Measurements from ENCODE around the gene MOK. TPM values are rescaled to one million over a fixed set of nuclear protein-coding genes. Genes with fewer than 3 reads are reported as not detected.
A peak's percentile ranks its signal among the peaks of the same experiment; 100 is the strongest.

The MOK gene
- total RNA-seq, 1 donor from 2014 or later = 6.5 TPM

DNA sequence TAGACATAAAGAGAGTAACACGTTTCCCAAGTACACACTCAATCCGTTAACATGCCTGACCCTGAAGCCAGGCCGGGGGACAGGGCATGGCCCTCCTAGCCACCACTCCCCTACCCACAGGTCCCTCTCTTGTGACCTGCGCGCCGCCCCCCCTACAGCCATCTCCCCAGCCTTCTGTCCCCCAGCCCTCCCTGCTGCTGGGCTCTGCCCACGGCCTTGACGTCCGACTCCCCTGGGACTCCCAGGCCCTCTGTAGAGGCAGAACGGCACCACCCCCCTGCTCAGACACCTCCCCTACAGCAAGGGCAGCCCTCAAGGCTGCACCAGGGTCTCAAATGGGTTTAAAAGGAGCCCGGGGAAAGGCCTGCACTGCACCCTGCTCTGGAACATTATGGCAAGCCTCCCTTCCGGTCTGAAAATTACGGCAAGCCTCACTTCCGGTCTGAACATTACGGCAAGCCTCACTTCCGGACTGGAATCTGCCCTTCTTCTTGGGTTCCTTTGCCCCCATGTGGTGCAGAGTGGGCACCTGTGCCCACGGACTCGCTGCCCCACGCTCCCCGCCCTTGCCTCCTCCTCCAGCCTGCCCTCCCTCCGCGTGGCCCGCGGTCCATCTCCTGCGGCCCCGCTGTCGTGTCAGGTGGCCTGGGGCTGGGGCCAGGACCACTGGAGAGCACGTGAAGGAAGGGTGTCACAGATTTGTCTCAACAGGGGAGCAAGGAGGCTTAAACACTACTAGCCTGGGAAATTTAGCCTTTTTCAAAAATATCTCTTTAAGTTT is 77.6 kb downstream of the MOK start:
- Mint-ChIP-seq H3K27me3 (ENCODE audit: unreplicated experiment) (peaks cover 15% of the 10 kb centered on the region), H3K36me3 (ENCODE audit: unreplicated experiment) (peaks cover 5% of the 10 kb centered on the region), H3K27ac (ENCODE audit: unreplicated experiment) (peak overlapping the region; percentile 76), H3K4me3 (ENCODE audit: unreplicated experiment) (no peak overlapping the region), H3K4me1 (ENCODE audit: low read depth, unreplicated experiment) (peaks cover 30% of the 10 kb centered on the region), H3K9me3 (ENCODE audit: unreplicated experiment) (peaks cover 16% of the 10 kb centered on the region)
- peak; percentile 60 for DNase-seq
- TF ChIP-seq, protein P1, sequence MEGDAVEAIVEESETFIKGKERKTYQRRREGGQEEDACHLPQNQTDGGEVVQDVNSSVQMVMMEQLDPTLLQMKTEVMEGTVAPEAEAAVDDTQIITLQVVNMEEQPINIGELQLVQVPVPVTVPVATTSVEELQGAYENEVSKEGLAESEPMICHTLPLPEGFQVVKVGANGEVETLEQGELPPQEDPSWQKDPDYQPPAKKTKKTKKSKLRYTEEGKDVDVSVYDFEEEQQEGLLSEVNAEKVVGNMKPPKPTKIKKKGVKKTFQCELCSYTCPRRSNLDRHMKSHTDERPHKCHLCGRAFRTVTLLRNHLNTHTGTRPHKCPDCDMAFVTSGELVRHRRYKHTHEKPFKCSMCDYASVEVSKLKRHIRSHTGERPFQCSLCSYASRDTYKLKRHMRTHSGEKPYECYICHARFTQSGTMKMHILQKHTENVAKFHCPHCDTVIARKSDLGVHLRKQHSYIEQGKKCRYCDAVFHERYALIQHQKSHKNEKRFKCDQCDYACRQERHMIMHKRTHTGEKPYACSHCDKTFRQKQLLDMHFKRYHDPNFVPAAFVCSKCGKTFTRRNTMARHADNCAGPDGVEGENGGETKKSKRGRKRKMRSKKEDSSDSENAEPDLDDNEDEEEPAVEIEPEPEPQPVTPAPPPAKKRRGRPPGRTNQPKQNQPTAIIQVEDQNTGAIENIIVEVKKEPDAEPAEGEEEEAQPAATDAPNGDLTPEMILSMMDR (IDR thresholded peaks at IDR 0.05; ENCODE audit: partially characterized antibody, unreplicated experiment) = no peak

DNA sequence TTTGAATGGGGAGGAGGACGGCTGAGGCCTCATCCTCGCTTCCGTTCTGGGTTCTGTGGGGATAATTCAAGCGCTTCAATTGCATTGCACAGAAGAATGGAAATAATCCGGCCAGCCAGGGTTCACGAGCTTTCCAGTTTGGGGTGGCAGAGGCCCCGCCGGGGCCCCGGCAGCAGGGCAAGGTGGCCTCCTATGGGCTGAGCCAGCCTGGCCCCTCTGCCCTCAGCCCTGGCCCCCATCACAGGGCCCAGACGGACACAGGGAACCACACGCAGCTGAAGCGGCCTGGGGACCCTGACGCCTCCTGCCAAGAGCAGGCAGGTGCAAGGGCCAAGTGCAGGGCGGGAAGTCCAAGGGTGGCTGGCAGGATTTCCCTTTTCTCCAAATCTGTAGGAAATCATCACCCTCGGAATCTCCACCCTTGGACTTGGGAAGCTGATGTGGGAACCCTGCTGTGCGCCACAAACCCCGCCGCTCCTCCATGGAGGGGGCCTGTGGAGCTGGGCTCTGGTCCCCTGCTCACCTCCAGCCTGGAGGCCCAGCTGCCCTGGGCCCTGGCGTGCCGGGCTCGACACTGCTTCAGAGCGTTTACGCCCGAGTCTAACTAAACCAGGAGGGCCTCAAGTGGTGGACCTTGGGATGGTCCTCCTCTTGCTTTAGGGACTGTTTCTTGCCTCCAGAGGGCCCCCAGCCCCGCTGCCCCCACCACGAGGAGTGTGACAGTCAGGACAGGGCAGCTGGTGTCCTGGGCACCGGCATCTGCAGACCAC is 78.4 kb downstream of the MOK start:
- peaks cover 30% of the 10 kb centered on the region for H3K4me1 Mint-ChIP-seq (ENCODE audit: low read depth, unreplicated experiment)
- H3K4me3 Mint-ChIP-seq (ENCODE audit: unreplicated experiment) = peak overlapping the region; percentile 70
- H3K36me3 Mint-ChIP-seq (ENCODE audit: unreplicated experiment) = peaks cover 5% of the 10 kb centered on the region
- DNase-seq = no peak
- H3K27ac Mint-ChIP-seq (ENCODE audit: unreplicated experiment) = peak overlapping the region; percentile 80
- H3K27me3 Mint-ChIP-seq (ENCODE audit: unreplicated experiment) = peaks cover 15% of the 10 kb centered on the region
- TF ChIP-seq, protein P1 (IDR thresholded peaks at IDR 0.05; ENCODE audit: partially characterized antibody, unreplicated experiment) = no peak
- peaks cover 16% of the 10 kb centered on the region for H3K9me3 Mint-ChIP-seq (ENCODE audit: unreplicated experiment)

DNA sequence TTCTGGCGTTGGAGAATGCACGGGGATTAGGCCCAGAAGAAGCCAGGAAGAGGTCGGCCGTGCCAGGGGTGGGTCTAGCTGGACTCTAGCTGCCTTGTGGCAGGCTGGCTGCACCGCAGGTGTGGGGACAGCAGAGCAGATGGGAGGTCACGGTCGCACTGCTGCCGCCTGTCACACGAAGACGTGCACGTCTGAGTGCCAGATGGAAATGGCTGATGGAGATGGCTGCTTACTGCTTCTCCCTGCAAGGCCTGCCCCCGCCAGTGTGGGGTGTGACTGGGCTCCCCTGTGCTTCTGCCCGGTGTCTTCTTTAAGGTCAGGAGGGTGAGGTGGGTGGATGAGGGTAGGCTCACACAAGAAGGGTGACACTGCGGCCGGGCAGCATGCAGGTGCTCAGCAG is 79.0 kb downstream of the MOK start:
- TF ChIP-seq, protein P1 (IDR thresholded peaks at IDR 0.05; ENCODE audit: partially characterized antibody, unreplicated experiment) = no peak
- DNase-seq = peak; percentile 58
- peaks cover 5% of the 10 kb centered on the region for H3K36me3 Mint-ChIP-seq (ENCODE audit: unreplicated experiment)
- peaks cover 14% of the 10 kb centered on the region for H3K27me3 Mint-ChIP-seq (ENCODE audit: unreplicated experiment)
- H3K27ac Mint-ChIP-seq (ENCODE audit: unreplicated experiment) = peak overlapping the region; percentile 80
- peaks cover 30% of the 10 kb centered on the region for H3K4me1 Mint-ChIP-seq (ENCODE audit: low read depth, unreplicated experiment)
- H3K4me3 Mint-ChIP-seq (ENCODE audit: unreplicated experiment) = peak overlapping the region; percentile 70
- H3K9me3 Mint-ChIP-seq (ENCODE audit: unreplicated experiment) = peaks cover 16% of the 10 kb centered on the region

DNA sequence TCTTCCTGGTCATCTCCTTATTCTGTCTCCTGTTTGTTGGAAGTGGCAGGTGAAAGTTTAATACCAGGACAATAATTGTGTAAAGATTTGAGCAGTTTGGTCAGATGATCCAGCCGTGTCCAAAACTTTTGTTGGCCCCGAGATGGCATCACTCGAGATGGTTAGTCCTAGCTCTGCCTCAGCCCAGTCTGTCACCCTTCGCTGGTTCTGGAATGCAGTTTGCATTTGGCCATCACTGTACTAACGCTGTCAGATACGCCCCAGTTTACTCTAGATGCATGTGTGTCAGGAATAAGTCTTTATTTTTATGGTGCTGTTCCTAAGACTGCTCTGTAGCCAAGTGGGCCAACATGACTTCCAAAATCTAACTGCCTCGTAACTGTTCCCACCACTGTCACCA is 79.6 kb downstream of the MOK start:
- peak overlapping the region; percentile 80 for H3K27ac Mint-ChIP-seq (ENCODE audit: unreplicated experiment)
- no peak overlapping the region for H3K4me3 Mint-ChIP-seq (ENCODE audit: unreplicated experiment)
- DNase-seq = no peak
- peaks cover 24% of the 10 kb centered on the region for H3K4me1 Mint-ChIP-seq (ENCODE audit: low read depth, unreplicated experiment)
- H3K27me3 Mint-ChIP-seq (ENCODE audit: unreplicated experiment) = peaks cover 12% of the 10 kb centered on the region
- H3K9me3 Mint-ChIP-seq (ENCODE audit: unreplicated experiment) = peaks cover 17% of the 10 kb centered on the region
- peaks cover 5% of the 10 kb centered on the region for H3K36me3 Mint-ChIP-seq (ENCODE audit: unreplicated experiment)
- TF ChIP-seq, protein P1 (IDR thresholded peaks at IDR 0.05; ENCODE audit: partially characterized antibody, unreplicated experiment) = no peak

DNA sequence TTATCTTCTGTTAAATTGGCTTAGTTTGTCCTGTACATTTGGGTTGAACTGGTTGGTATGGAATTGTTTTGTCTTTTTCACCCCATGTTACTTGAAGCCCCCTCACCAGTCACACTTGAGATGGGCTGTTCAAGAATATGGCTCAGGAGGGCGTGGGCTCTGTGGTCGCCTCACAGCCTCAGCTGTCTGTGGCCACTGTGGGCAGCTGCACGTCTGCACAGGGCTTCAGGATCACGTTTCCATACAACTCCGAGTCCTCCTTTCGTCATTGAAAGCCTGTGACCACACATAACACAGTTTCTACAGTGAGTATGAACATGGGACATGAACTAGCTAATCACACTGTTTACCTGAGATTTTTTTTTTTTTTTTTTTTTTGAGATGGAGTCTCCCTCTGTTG is 81.3 kb downstream of the MOK start:
- Mint-ChIP-seq H3K4me1 (ENCODE audit: low read depth, unreplicated experiment) (peaks cover 26% of the 10 kb centered on the region), H3K27me3 (ENCODE audit: unreplicated experiment) (peaks cover 12% of the 10 kb centered on the region), H3K27ac (ENCODE audit: unreplicated experiment) (peak overlapping the region; percentile 48), H3K36me3 (ENCODE audit: unreplicated experiment) (peaks cover 5% of the 10 kb centered on the region), H3K9me3 (ENCODE audit: unreplicated experiment) (peaks cover 18% of the 10 kb centered on the region), H3K4me3 (ENCODE audit: unreplicated experiment) (no peak overlapping the region)
- TF ChIP-seq, protein P1 (IDR thresholded peaks at IDR 0.05; ENCODE audit: partially characterized antibody, unreplicated experiment) = no peak
- no peak for DNase-seq

Measured in glutamatergic neuron (in vitro differentiated cells).